CD14-positive monocyte (primary cell): Measurements from ENCODE around the gene RPL36AL. TPM values are rescaled to one million over a fixed set of nuclear protein-coding genes. Genes with fewer than 3 reads are reported as not detected.

Experiments used
- DNase-seq, 3 donors: peaks; one replicate each; pipeline ENCODE4 v3.0.0-alpha.2; 2011 to 2022
- H2AFZ ChIP-seq: 2 replicates; pipeline ENCODE4 v1.6.0; 2012; ENCODE audit warnings: mild to moderate bottlenecking, low read depth, low read length, inconsistent platforms; ENCODE audit not compliant: insufficient read depth, poor library complexity, severe bottlenecking
- H3K27ac ChIP-seq, 2 donors: 1 replicate in 1 of 2; 2 replicates in 1 of 2; pipeline ENCODE4 v1.5.1; 2012 to 2013; ENCODE audit warnings: low read length in 2 of 2, control low read depth in 1 of 2, inconsistent platforms in 1 of 2, low read depth in 1 of 2, mild to moderate bottlenecking in 1 of 2
- H3K27me3 ChIP-seq, 2 donors: one replicate each; pipeline versions ENCODE4 v1.6.0 to v1.6.1; 2011 to 2013; ENCODE audit warnings: low read length in 2 of 2; ENCODE audit not compliant: control insufficient read depth in 2 of 2, insufficient read depth in 2 of 2
- H3K36me3 ChIP-seq, 2 donors: replicated peaks in 1 of 2; 1 replicate in 1 of 2; 2 replicates in 1 of 2; pipeline versions ENCODE4 v1.5.1 to v1.6.1; 2012 to 2013; ENCODE audit warnings: low read length in 2 of 2, control low read depth in 1 of 2, inconsistent platforms in 1 of 2, mild to moderate bottlenecking in 1 of 2; ENCODE audit not compliant: insufficient read depth in 2 of 2, control insufficient read depth in 1 of 2
- H3K4me1 ChIP-seq, 2 donors: 1 replicate in 1 of 2; 2 replicates in 1 of 2; pipeline versions ENCODE4 v1.5.1 to v1.6.1; 2012 to 2013; ENCODE audit warnings: low read length in 2 of 2, control low read depth in 1 of 2, inconsistent platforms in 1 of 2, mild to moderate bottlenecking in 1 of 2, moderate library complexity in 1 of 2; ENCODE audit not compliant: insufficient read depth in 2 of 2, control insufficient read depth in 1 of 2
- H3K4me2 ChIP-seq: replicated peaks from 2 replicates; pipeline ENCODE3; 2012; ENCODE audit warnings: low read length, moderate library complexity, mild to moderate bottlenecking; ENCODE audit not compliant: poor library complexity, severe bottlenecking; ENCODE audit errors: extremely low read depth
- H3K4me3 ChIP-seq, 3 experiments: fragments of 200-600 bp in 1 of 3; sonication (generic) in 1 of 3; replicated peaks in 1 of 3; 1 replicate in 2 of 3; 2 replicates in 1 of 3; pipeline ENCODE4 v1.5.1; 2011 to 2013; ENCODE audit warnings: low read length in 3 of 3, mild to moderate bottlenecking in 3 of 3, control low read depth in 2 of 3, low read depth in 2 of 3, inconsistent platforms in 1 of 3, moderate library complexity in 1 of 3
- H3K79me2 ChIP-seq: 2 replicates; pipeline ENCODE4 v1.6.0; 2012; ENCODE audit warnings: mild to moderate bottlenecking, control low read depth, inconsistent platforms, low read length, moderate library complexity; ENCODE audit not compliant: insufficient read depth
- H3K9ac ChIP-seq: 2 replicates; pipeline ENCODE4 v1.6.0; 2017; ENCODE audit warnings: low read length, mild to moderate bottlenecking; ENCODE audit not compliant: insufficient read depth, poor library complexity, severe bottlenecking
- H3K9me3 ChIP-seq, 2 donors: replicated peaks in 1 of 2; 1 replicate in 1 of 2; 2 replicates in 1 of 2; pipeline versions ENCODE4 v1.5.1 to v1.6.1; 2012 to 2013; ENCODE audit warnings: low read length in 2 of 2, control low read depth in 1 of 2; ENCODE audit not compliant: control insufficient read depth in 1 of 2, insufficient read depth in 1 of 2
- H4K20me1 ChIP-seq: 2 replicates; pipeline ENCODE4 v1.6.0; 2012; ENCODE audit warnings: mild to moderate bottlenecking, low read length, control low read depth, moderate library complexity; ENCODE audit not compliant: insufficient read depth
- H3K27ac Mint-ChIP-seq, 7 donors: one replicate each; pipeline ENCODE4 v1.8.0; 2020; ENCODE audit warnings: mild to moderate bottlenecking in 7 of 7, mixed read lengths in 7 of 7, moderate library complexity in 6 of 7, inconsistent platforms in 2 of 7
- H3K27me3 Mint-ChIP-seq, 3 donors: one replicate each; pipeline ENCODE4 v1.8.0; 2021 to 2022; ENCODE audit warnings: low read depth in 3 of 3, mild to moderate bottlenecking in 3 of 3, mixed read lengths in 3 of 3, moderate library complexity in 3 of 3, inconsistent platforms in 1 of 3
- H3K36me3 Mint-ChIP-seq, 2 donors: one replicate each; pipeline ENCODE4 v1.8.0; 2020; ENCODE audit warnings: mixed read lengths in 2 of 2, inconsistent platforms in 1 of 2, mild to moderate bottlenecking in 1 of 2
- H3K4me1 Mint-ChIP-seq: one replicate; pipeline ENCODE4 v1.8.0; 2020; ENCODE audit warnings: mild to moderate bottlenecking, mixed read lengths
- H3K4me3 Mint-ChIP-seq, 2 donors: one replicate each; pipeline ENCODE4 v1.8.0; 2020; ENCODE audit warnings: mild to moderate bottlenecking in 2 of 2, mixed read lengths in 2 of 2, moderate library complexity in 1 of 2
- H3K9me3 Mint-ChIP-seq, 7 donors: one replicate each; pipeline ENCODE4 v1.8.0; 2020 to 2022; ENCODE audit warnings: mixed read lengths in 7 of 7, mild to moderate bottlenecking in 6 of 7, moderate library complexity in 6 of 7, inconsistent platforms in 2 of 7
- CTCF ChIP-seq: fragments of 200-600 bp; IDR thresholded peaks from one replicate; pipeline ENCODE4 v1.8.0; 2022; ENCODE audit warnings: antibody characterized with exemption, mild to moderate bottlenecking
- WGBS: methylation state at CpG from one replicate; pipeline ENCODE4 v1.1.5; 2013; ENCODE audit warnings: missing lambda C conversion rate; ENCODE audit not compliant: insufficient coverage; 5-methylcytosine and 5-hydroxymethylcytosine counted together
- intact Hi-C, 2 donors: fragments of 100-400 bp; cut with micrococcal nuclease; formaldehyde crosslinking; loops; one replicate each; pipeline versions ENCODE4 v1.15.0 to v1.15.1; 2023
- polyA plus RNA-seq, 3 donors: library from polyadenylated mRNA; depleted of rRNA in 1 of 3; unstranded in 2 of 3; stranded (reverse) in 1 of 3; fragments of 300-500 nt in 2 of 3; fragments of >200 nt in 1 of 3; fragmentation: Illumina TruSeq in 2 of 3; gene quantifications; 1 replicate in 2 of 3; 2 replicates in 1 of 3; pipeline ENCODE4 v1.2.3, GENCODE V29; 2012 to 2021

Gene RPL36AL
- polyA plus RNA-seq, 3 donors: 237 to 454 (median 408) TPM

GRCh38 chr14:49633640-49634546, 13.5 kb upstream of the RPL36AL start:
- peak overlapping the region; percentile 98 for H3K4me2 ChIP-seq
- peaks cover 27 to 42% of the 10 kb centered on the region in 2 donors for H3K4me1 ChIP-seq
- peak overlapping the region; percentile 98 to 99 for H3K4me3 Mint-ChIP-seq
- peaks cover 79% of the 10 kb centered on the region for H3K79me2 ChIP-seq
- H3K27me3 ChIP-seq: no peaks in the 10 kb centered on the region
- no peaks in the 10 kb centered on the region for H3K9me3 Mint-ChIP-seq
- peaks cover 51% of the 10 kb centered on the region for H3K4me1 Mint-ChIP-seq
- H3K27ac ChIP-seq: peak overlapping the region; percentile 91 to 95
- peak overlapping the region; percentile 88 to 95 (median 93) for H3K27ac Mint-ChIP-seq
- peaks cover 2 to 8% of the 10 kb centered on the region in 2 donors for H3K36me3 ChIP-seq
- WGBS: under 1% methylated on average over 100 of the region's 101 CpGs
- peaks cover 24% of the 10 kb centered on the region for H4K20me1 ChIP-seq
- DNase-seq: peak; percentile 85 to 90 (median 87)
- peaks cover 0 to 6% (median 0%) of the 10 kb centered on the region in 3 donors for H3K27me3 Mint-ChIP-seq
- TF ChIP-seq CTCF: peak; percentile 93
- H3K4me3 ChIP-seq: peak overlapping the region; percentile 72 to 97 (median 92)
- peak overlapping the region; percentile 90 for H3K9ac ChIP-seq
- H3K9me3 ChIP-seq: no peaks in the 10 kb centered on the region
- peak overlapping the region; percentile 100 for H2AFZ ChIP-seq
- peaks cover 13 to 19% of the 10 kb centered on the region in 2 donors for H3K36me3 Mint-ChIP-seq
- intact Hi-C loops: loop anchor here (2.0 to 10.0 kb wide), 3 partner anchors 37 to 131 kb away; partner anchors contain the start of genes KLHDC1 (in 1 of the 2), KLHDC2 (in 1 of the 2) and LRR1 (in 1 of the 2)

GRCh38 chr14:49623941-49624839, 3.8 kb upstream of the RPL36AL start:
- H3K4me3 ChIP-seq: no peak overlapping the region
- peaks cover 70% of the 10 kb centered on the region for H3K79me2 ChIP-seq
- H3K27me3 ChIP-seq: no peaks in the 10 kb centered on the region
- H3K27ac ChIP-seq: peak overlapping the region in 1 of 2 donors; percentile 55
- H3K4me3 Mint-ChIP-seq: no peak overlapping the region
- peaks cover 40% of the 10 kb centered on the region for H3K4me1 Mint-ChIP-seq
- WGBS: no CpG with 5 or more reads among the region's 6 CpGs
- no peak overlapping the region for H2AFZ ChIP-seq
- peak overlapping the region in 2 of 7 donors; percentile 41 to 57 for H3K27ac Mint-ChIP-seq
- H3K9me3 Mint-ChIP-seq: peaks cover 0 to 2% (median 0%) of the 10 kb centered on the region in 7 donors
- no peak for DNase-seq
- H4K20me1 ChIP-seq: peaks cover 46% of the 10 kb centered on the region
- peaks cover 12 to 25% of the 10 kb centered on the region in 2 donors for H3K36me3 Mint-ChIP-seq
- no peaks in the 10 kb centered on the region for H3K9me3 ChIP-seq
- H3K4me1 ChIP-seq: peaks cover 29 to 44% of the 10 kb centered on the region in 2 donors
- H3K36me3 ChIP-seq: no peaks in the 10 kb centered on the region
- no peak overlapping the region for H3K9ac ChIP-seq
- TF ChIP-seq CTCF: no peak
- peak overlapping the region; percentile 18 for H3K4me2 ChIP-seq
- intact Hi-C loops: loop anchor here (5.0 kb wide), 2 partner anchors 37 to 143 kb away; partner anchors contain the start of genes RPS29 (in 2 of the 2) and KLHDC2 (in 1 of the 2)
- peaks cover 0 to 2% (median 0%) of the 10 kb centered on the region in 3 donors for H3K27me3 Mint-ChIP-seq
